IMR-90 (cell line): ENCODE data around the gene OGFOD1. TPM values are rescaled to one million over a fixed set of nuclear protein-coding genes. Genes with fewer than 3 reads are reported as not detected.

Experiments
- ATAC-seq: fragments of 200-7000 bp; cut with Tn5 transposase; 2 replicates; pipeline ENCODE4 v1.9.1; 2020; ENCODE audit warnings: low read depth, mild to moderate bottlenecking, moderate library complexity
- BruUV-seq: library from RNA; stranded (reverse); fragments of 400-500 nt; replicated peaks from 2 replicates; lab custom pipeline; 2021; lab: Mats Ljungman, UMichigan
- CTCF ChIA-PET: fragments of 300-600 bp; formaldehyde crosslinking; extraction: SDS; loops from one replicate; lab custom pipeline; 2021; ENCODE audit warnings: antibody characterized with exemption; lab: Yijun Ruan, JAX
- POLR2A ChIA-PET: fragments of 300-600 bp; sonication (Branson Sonifier 250); formaldehyde crosslinking; loops from one replicate; lab custom pipeline; 2022; ENCODE audit warnings: antibody characterized with exemption; ENCODE audit not compliant: unreplicated experiment; lab: Charles Lee
- DNase-seq: peaks from one replicate; pipeline ENCODE4 v3.0.0; 2013
- H2AFZ ChIP-seq: replicated peaks from 2 replicates; pipeline ENCODE3; 2013; ENCODE audit warnings: low read length, mild to moderate bottlenecking; ENCODE audit not compliant: poor library complexity
- H2AK5ac ChIP-seq: 2 replicates; pipeline ENCODE4 v1.6.1; 2013; ENCODE audit warnings: low read depth, low read length, inconsistent platforms
- H2AK9ac ChIP-seq: replicated peaks from 2 replicates; pipeline ENCODE3; 2013; ENCODE audit warnings: mild to moderate bottlenecking, low read depth, low read length, moderate library complexity; ENCODE audit not compliant: poor library complexity
- H2BK120ac ChIP-seq: 2 replicates; pipeline ENCODE4 v1.6.1; 2013; ENCODE audit warnings: low read depth, low read length, inconsistent platforms
- H2BK15ac ChIP-seq: 3 replicates; pipeline ENCODE4 v1.6.1; 2013; ENCODE audit warnings: low read depth, low read length, inconsistent platforms
- H2BK20ac ChIP-seq: 2 replicates; pipeline ENCODE4 v1.6.1; 2013; ENCODE audit warnings: low read depth, mild to moderate bottlenecking, inconsistent platforms, low read length, moderate library complexity
- H2BK5ac ChIP-seq: 2 replicates; pipeline ENCODE4 v1.6.1; 2013; ENCODE audit warnings: mild to moderate bottlenecking, low read depth, low read length, inconsistent platforms; ENCODE audit not compliant: poor library complexity, severe bottlenecking
- H3K14ac ChIP-seq: replicated peaks from 2 replicates; pipeline ENCODE4 v1.6.1; 2013; ENCODE audit warnings: low read depth, low read length, inconsistent platforms
- H3K18ac ChIP-seq: 2 replicates; pipeline ENCODE4 v1.6.1; 2013; ENCODE audit warnings: low read depth, low read length, control low read depth
- H3K23ac ChIP-seq: 2 replicates; pipeline ENCODE4 v1.6.1; 2013; ENCODE audit warnings: low read depth, low read length, inconsistent platforms
- H3K27ac ChIP-seq: 2 replicates; pipeline ENCODE4 v1.5.1; 2013; ENCODE audit warnings: mild to moderate bottlenecking, control low read depth, low read length; ENCODE audit not compliant: insufficient read depth
- H3K27me3 ChIP-seq: 2 replicates; pipeline ENCODE4 v1.6.1; 2013; ENCODE audit warnings: low read length; ENCODE audit not compliant: control insufficient read depth, insufficient read depth
- H3K36me3 ChIP-seq: 2 replicates; pipeline ENCODE4 v1.6.1; 2013; ENCODE audit warnings: low read length, mixed read lengths; ENCODE audit not compliant: control insufficient read depth, insufficient read depth
- H3K4ac ChIP-seq: 2 replicates; pipeline ENCODE4 v1.6.1; 2013; ENCODE audit warnings: low read depth, low read length, inconsistent platforms
- H3K4me1 ChIP-seq: 2 replicates; pipeline ENCODE4 v1.6.1; 2013; ENCODE audit warnings: low read length, mixed read lengths; ENCODE audit not compliant: control insufficient read depth, insufficient read depth
- H3K4me2 ChIP-seq: 2 replicates; pipeline ENCODE4 v1.6.1; 2013; ENCODE audit warnings: low read depth, mild to moderate bottlenecking, control low read depth, low read length, moderate library complexity
- H3K4me3 ChIP-seq: 2 replicates; pipeline ENCODE4 v1.5.1; 2013; ENCODE audit warnings: low read depth, mild to moderate bottlenecking, control low read depth, low read length, moderate library complexity; ENCODE audit not compliant: insufficient read depth
- H3K56ac ChIP-seq: 2 replicates; pipeline ENCODE4 v1.6.1; 2013; ENCODE audit warnings: low read length, inconsistent platforms; ENCODE audit not compliant: insufficient read depth; ENCODE audit errors: extremely low read depth
- H3K79me1 ChIP-seq, 2 experiments: 2 replicates each; pipeline ENCODE4 v1.6.1; 2013; ENCODE audit warnings: low read length in 2 of 2, inconsistent platforms in 1 of 2, low read depth in 1 of 2
- H3K9ac ChIP-seq: 2 replicates; pipeline ENCODE4 v1.6.1; 2013; ENCODE audit warnings: low read depth, low read length, control low read depth
- H3K9me1 ChIP-seq: 2 replicates; pipeline ENCODE4 v1.6.1; 2013; ENCODE audit warnings: low read length, inconsistent platforms; ENCODE audit not compliant: insufficient read depth
- H3K9me3 ChIP-seq: 2 replicates; pipeline ENCODE4 v1.6.1; 2013; ENCODE audit warnings: low read length; ENCODE audit not compliant: control insufficient read depth, insufficient read depth
- H4K20me1 ChIP-seq: 2 replicates; pipeline ENCODE4 v1.6.1; 2013; ENCODE audit warnings: low read length, inconsistent platforms; ENCODE audit not compliant: insufficient read depth
- H4K5ac ChIP-seq: 2 replicates; pipeline ENCODE4 v1.6.1; 2013; ENCODE audit warnings: mild to moderate bottlenecking, low read depth, low read length, control low read depth
- H4K8ac ChIP-seq, 2 experiments: 2 replicates each; pipeline ENCODE4 v1.6.1; 2013; ENCODE audit warnings: low read depth in 2 of 2, low read length in 2 of 2, control low read depth in 1 of 2, inconsistent platforms in 1 of 2
- H4K91ac ChIP-seq: 2 replicates; pipeline ENCODE4 v1.6.1; 2013; ENCODE audit warnings: low read depth, low read length, inconsistent platforms; ENCODE audit not compliant: insufficient read depth
- CHD1 ChIP-seq: IDR thresholded peaks from 2 replicates; pipeline ENCODE4 v1.6.1; 2012; ENCODE audit warnings: low read depth, low read length, improper control_type of control experiment
- FOS ChIP-seq: fragments of 150-350 bp; IDR thresholded peaks from 2 replicates; pipeline ENCODE4 v1.6.1; 2016; ENCODE audit warnings: low read depth, low read length
- RFX5 ChIP-seq: IDR thresholded peaks from 2 replicates; pipeline ENCODE4 v1.8.0; 2012; ENCODE audit warnings: low read depth, mild to moderate bottlenecking, low read length, moderate library complexity
- WGBS, 2 experiments: methylation state at CpG; one replicate each; pipeline versions ENCODE4 v1.1.5 to v1.1.7; 2013; ENCODE audit warnings: missing lambda C conversion rate in 2 of 2; ENCODE audit not compliant: insufficient read length in 1 of 2; ENCODE audit errors: extremely low coverage in 2 of 2; 5-methylcytosine and 5-hydroxymethylcytosine counted together
- dilution Hi-C: fragments of 300-500 bp; cut with HindIII; formaldehyde crosslinking; loops from one replicate; pipeline ENCODE4 v1.14.3; 2018; ENCODE audit warnings: low sequenced_read_pairs; ENCODE audit not compliant: unreplicated experiment
- in situ Hi-C: fragments of 300-500 bp; cut with MboI; formaldehyde crosslinking; loops from 3 replicates; pipeline ENCODE4 v1.14.3; 2019; ENCODE audit warnings: low sequenced_read_pairs, inconsistent platforms, mixed read lengths
- intact Hi-C: fragments of 100-400 bp; cut with micrococcal nuclease; formaldehyde crosslinking; loops from 2 replicates; pipeline ENCODE4 v1.10.0; 2022
- polyA plus RNA-seq, 3 experiments: library from polyadenylated mRNA; depleted of rRNA; stranded (reverse); fragments of >200 nt; gene quantifications; 2 replicates each; pipeline ENCODE4 v1.2.3, GENCODE V29; 2012; ENCODE audit warnings: low replicate concordance in 1 of 3
- total RNA-seq: library from RNA; depleted of rRNA; stranded (reverse); fragments of >200 nt; gene quantifications from 2 replicates; pipeline ENCODE4 v1.2.3, GENCODE V29; 2012; rRNA removed
- TF ChIP-seq, protein P1 (sequence below): fragments of 150-350 bp; IDR thresholded peaks from 2 replicates; pipeline ENCODE4 v1.6.1; 2016; ENCODE audit warnings: low read depth, mild to moderate bottlenecking, low read length, moderate library complexity, borderline replicate concordance

Gene OGFOD1
- total and polyA plus RNA-seq, 2 of the 4 experiments (the other 2 are of a cell fraction), result 43.5 to 103 TPM

DNA sequence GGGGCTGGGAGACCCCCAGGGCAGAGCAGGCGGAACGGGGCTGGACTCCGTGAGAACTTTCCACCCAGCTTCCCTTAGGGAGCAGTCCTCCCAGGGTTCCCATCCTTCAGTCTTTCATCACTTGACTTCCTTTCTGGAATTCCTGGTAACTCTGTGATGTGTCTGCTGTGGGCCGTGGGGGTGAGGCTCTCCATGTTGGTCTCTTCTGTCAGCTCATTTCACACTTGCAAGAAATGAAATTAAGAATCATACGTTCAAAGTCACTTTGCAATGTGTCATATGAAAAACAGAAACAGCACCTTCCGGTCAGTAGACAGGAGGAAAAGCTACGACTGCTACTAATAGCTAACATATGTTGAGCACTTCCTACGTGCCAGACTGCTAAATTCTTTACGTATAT lies 73.9 kb downstream of the OGFOD1 start:
- H2AK5ac ChIP-seq, result no peak overlapping the region; the same call in 1 of the 2 replicates
- H4K91ac ChIP-seq, result 0 out of 2 replicates have a peak overlapping the region, but pooled peaks have one; percentile 1
- H3K4me3 ChIP-seq, result no peak overlapping the region
- peak overlapping the region; percentile 43 for H2AK9ac ChIP-seq
- no TSS peak for BruUV-seq
- POLR2A ChIA-PET, result no interaction called here
- DNase-seq (peak; percentile 57), ATAC-seq (peak; percentile 66)
- peak overlapping the region; percentile 8 to 60; a peak in 3 of 4 replicates for H4K8ac ChIP-seq
- H2BK20ac ChIP-seq, result no peak overlapping the region; the same call in 1 of the 2 replicates
- H3K36me3 ChIP-seq, result no peaks in the 10 kb centered on the region
- H4K5ac ChIP-seq, result peak overlapping the region; percentile 23
- intact Hi-C loops, result no loop called here
- H2BK5ac ChIP-seq, result peak overlapping the region; percentile 7
- in situ Hi-C loops, result no loop called here
- H3K14ac ChIP-seq, result 0 out of 2 replicates have a peak overlapping the region, but pooled peaks have one; percentile 2
- peak overlapping the region; percentile 89 for H2AFZ ChIP-seq
- no peak overlapping the region for H3K27ac ChIP-seq
- peaks cover 2% of the 10 kb centered on the region; the same call in 1 of the 2 replicates for H3K4me1 ChIP-seq
- dilution Hi-C loops, result no loop called here
- peak overlapping the region; percentile 30 for H3K4ac ChIP-seq
- TF ChIP-seq CHD1 (no peak), RFX5 (no peak), FOS (no peak)
- TF ChIP-seq, protein P1, sequence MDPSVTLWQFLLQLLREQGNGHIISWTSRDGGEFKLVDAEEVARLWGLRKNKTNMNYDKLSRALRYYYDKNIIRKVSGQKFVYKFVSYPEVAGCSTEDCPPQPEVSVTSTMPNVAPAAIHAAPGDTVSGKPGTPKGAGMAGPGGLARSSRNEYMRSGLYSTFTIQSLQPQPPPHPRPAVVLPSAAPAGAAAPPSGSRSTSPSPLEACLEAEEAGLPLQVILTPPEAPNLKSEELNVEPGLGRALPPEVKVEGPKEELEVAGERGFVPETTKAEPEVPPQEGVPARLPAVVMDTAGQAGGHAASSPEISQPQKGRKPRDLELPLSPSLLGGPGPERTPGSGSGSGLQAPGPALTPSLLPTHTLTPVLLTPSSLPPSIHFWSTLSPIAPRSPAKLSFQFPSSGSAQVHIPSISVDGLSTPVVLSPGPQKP, result no peak
- peaks cover 7% of the 10 kb centered on the region; the same call in 1 of the 2 replicates for H3K9me1 ChIP-seq
- peak overlapping the region; percentile 30; the same call in 1 of the 2 replicates for H3K4me2 ChIP-seq
- no peaks in the 10 kb centered on the region for H3K79me1 ChIP-seq
- no peaks in the 10 kb centered on the region; the same call in 1 of the 2 replicates for H3K27me3 ChIP-seq
- H2BK120ac ChIP-seq, result peak overlapping the region; percentile 77
- H2BK15ac ChIP-seq, result no peak overlapping the region; the same call in 2 of the 3 replicates
- 6% methylated on average over 3 of the region's 9 CpGs; no CpG with 5 or more reads in 1 of the 2 experiments for WGBS, 2 experiments
- 0 out of 2 replicates have a peak overlapping the region, but pooled peaks have one; percentile 6 for H3K23ac ChIP-seq
- H3K18ac ChIP-seq, result no peak overlapping the region
- CTCF ChIA-PET, result no interaction called here
- H3K56ac ChIP-seq, result no peak overlapping the region
- H3K9me3 ChIP-seq, result no peaks in the 10 kb centered on the region
- no peak overlapping the region for H3K9ac ChIP-seq
- H4K20me1 ChIP-seq, result no peaks in the 10 kb centered on the region

Other genes with a start within 250 kb of the OGFOD1 start
- 215 and 216 TPM in 2 replicates for gene AMFR, start 26.0 kb upstream of the OGFOD1 start, total RNA-seq
- gene AMFR, start 26.0 kb upstream of the OGFOD1 start, polyA plus RNA-seq (2012; rRNA removed), result 60.7 and 74.3 TPM in 2 replicates
- gene NUDT21, start 222 bp upstream of the OGFOD1 start, total RNA-seq, result 165 and 166 TPM in 2 replicates
- gene NUDT21, start 222 bp upstream of the OGFOD1 start, polyA plus RNA-seq (2012; rRNA removed), result 52.4 and 60.9 TPM in 2 replicates
- 18.6 and 31.9 TPM in 2 replicates for gene BBS2, start 68.5 kb downstream of the OGFOD1 start, total RNA-seq
- 29.9 and 32.3 TPM in 2 replicates for gene BBS2, start 68.5 kb downstream of the OGFOD1 start, polyA plus RNA-seq (2012; rRNA removed)
- gene MT4, start 113.5 kb downstream of the OGFOD1 start, total RNA-seq, result not detected in 2 replicates
- not detected in 2 replicates for gene MT4, start 113.5 kb downstream of the OGFOD1 start, polyA plus RNA-seq (2012; rRNA removed)
- not detected in 2 replicates for gene MT3, start 138.0 kb downstream of the OGFOD1 start, total RNA-seq
- 0.62 and 0.70 TPM in 2 replicates for gene MT3, start 138.0 kb downstream of the OGFOD1 start, polyA plus RNA-seq (2012; rRNA removed)
- 25.5 and 55.5 TPM in 2 replicates for gene MT2A, start 157.0 kb downstream of the OGFOD1 start, total RNA-seq
- 588 and 621 TPM in 2 replicates for gene MT2A, start 157.0 kb downstream of the OGFOD1 start, polyA plus RNA-seq (2012; rRNA removed)
- gene MT1E, start 174.2 kb downstream of the OGFOD1 start, total RNA-seq, result 137 and 166 TPM in 2 replicates
- gene MT1E, start 174.2 kb downstream of the OGFOD1 start, polyA plus RNA-seq (2012; rRNA removed), result 733 and 821 TPM in 2 replicates
- gene MT1M, start 181.1 kb downstream of the OGFOD1 start, total RNA-seq, result not detected in 2 replicates
- 0.10 TPM in 1 of 2 replicates, not detected in the other for gene MT1M, start 181.1 kb downstream of the OGFOD1 start, polyA plus RNA-seq (2012; rRNA removed)
- 1.9 TPM in 1 of 2 replicates, not detected in the other for gene MT1A, start 187.1 kb downstream of the OGFOD1 start, total RNA-seq
- 0.60 and 1.6 TPM in 2 replicates for gene MT1A, start 187.1 kb downstream of the OGFOD1 start, polyA plus RNA-seq (2012; rRNA removed)
- not detected in 2 replicates for gene MT1B, start 200.3 kb downstream of the OGFOD1 start, total RNA-seq
- not detected in 2 replicates for gene MT1B, start 200.3 kb downstream of the OGFOD1 start, polyA plus RNA-seq (2012; rRNA removed)
- gene MT1F, start 206.4 kb downstream of the OGFOD1 start, total RNA-seq, result not detected in 2 replicates
- 0.56 and 1.1 TPM in 2 replicates for gene MT1F, start 206.4 kb downstream of the OGFOD1 start, polyA plus RNA-seq (2012; rRNA removed)
- gene MT1G, start 216.5 kb downstream of the OGFOD1 start, total RNA-seq, result not detected in 2 replicates
- gene MT1G, start 216.5 kb downstream of the OGFOD1 start, polyA plus RNA-seq (2012; rRNA removed), result 0.48 and 0.56 TPM in 2 replicates
- not detected in 2 replicates for gene MT1H, start 218.3 kb downstream of the OGFOD1 start, total RNA-seq
- not detected in 2 replicates for gene MT1H, start 218.3 kb downstream of the OGFOD1 start, polyA plus RNA-seq (2012; rRNA removed)
- 5.6 and 37.2 TPM in 2 replicates for gene MT1X, start 230.9 kb downstream of the OGFOD1 start, total RNA-seq
- gene MT1X, start 230.9 kb downstream of the OGFOD1 start, polyA plus RNA-seq (2012; rRNA removed), result 117 and 170 TPM in 2 replicates